Spinal cord (tissue), 10 donors: ENCODE measurements around the gene BAZ1B. TPM values are rescaled to one million over a fixed set of nuclear protein-coding genes. Genes with fewer than 3 reads are reported as not detected.
"Not testable (repeated sequence)": the region's sequence is repeated elsewhere in the genome, so short reads cannot be mapped to it uniquely, and the experiment has no call there.

Source experiments
- DNase-seq, 6 donors: peaks; one replicate each; pipeline versions ENCODE4 v3.0.0 to v3.0.0-alpha.2; 2013 to 2015; ENCODE audit warnings: low spot score in 6 of 6, low read depth in 4 of 6
- H3K27ac ChIP-seq: one replicate; pipeline ENCODE4 v1.5.1; 2013; ENCODE audit warnings: low read depth, low read length, control low read depth
- H3K27me3 ChIP-seq: one replicate; pipeline ENCODE4 v1.6.1; 2013; ENCODE audit warnings: low read length; ENCODE audit not compliant: control insufficient read depth, insufficient read depth
- H3K36me3 ChIP-seq: one replicate; pipeline ENCODE4 v1.6.1; 2013; ENCODE audit warnings: low read length; ENCODE audit not compliant: control insufficient read depth, insufficient read depth
- H3K4me1 ChIP-seq: one replicate; pipeline ENCODE4 v1.6.1; 2013; ENCODE audit warnings: low read length; ENCODE audit not compliant: control insufficient read depth, insufficient read depth
- H3K4me3 ChIP-seq: one replicate; pipeline ENCODE4 v1.5.1; 2013; ENCODE audit warnings: low read depth, low read length, control low read depth
- H3K9me3 ChIP-seq: one replicate; pipeline ENCODE4 v1.6.1; 2013; ENCODE audit warnings: low read length; ENCODE audit not compliant: control insufficient read depth, insufficient read depth
- WGBS: methylation state at CpG from one replicate; pipeline ENCODE4 v1.1.5; 2013; ENCODE audit warnings: missing lambda C conversion rate; ENCODE audit not compliant: insufficient coverage; 5-methylcytosine and 5-hydroxymethylcytosine counted together
- polyA plus RNA-seq, 2 donors: library from polyadenylated mRNA; unstranded; fragments of 120-200 nt; gene quantifications; one replicate each; pipeline ENCODE4 v1.2.1, GENCODE V29; 2013; ENCODE audit not compliant: insufficient read length in 2 of 2
- total RNA-seq, 2 donors: library from RNA; depleted of rRNA in 1 of 2; stranded (reverse); fragments of 120-200 nt in 1 of 2; fragments of >200 nt in 1 of 2; gene quantifications; one replicate each; pipeline versions ENCODE4 v1.2.3 to v1.2.4, GENCODE V29; 2013 to 2014
- donor health status: healthy.

BAZ1B gene
- total and polyA plus RNA-seq, 4 donors: 42.8 to 63.9 (median 50.1) TPM

DNA sequence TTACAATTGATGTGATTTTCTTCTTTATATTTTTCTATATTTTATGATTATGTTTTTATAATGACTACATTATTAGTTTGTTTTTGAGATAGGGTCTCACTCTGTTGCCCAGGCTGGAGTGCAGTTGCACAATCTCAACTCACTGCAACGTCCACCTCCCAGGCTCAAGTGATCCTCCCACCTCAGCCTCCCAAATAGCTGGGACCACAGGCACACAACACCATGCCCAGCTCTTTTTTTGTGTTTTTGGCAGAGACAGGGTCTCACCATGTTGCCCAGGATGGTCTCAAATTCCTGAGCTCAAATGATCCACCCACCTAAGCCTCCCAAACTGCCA is 4.0 kb upstream of the BAZ1B start:
- not testable (repeated sequence) for H3K27ac ChIP-seq, H3K4me3 ChIP-seq, H3K36me3 ChIP-seq, DNase-seq, H3K9me3 ChIP-seq, H3K27me3 ChIP-seq, H3K4me1 ChIP-seq
- no CpG with 5 or more reads among the region's 1 CpG for WGBS

DNA sequence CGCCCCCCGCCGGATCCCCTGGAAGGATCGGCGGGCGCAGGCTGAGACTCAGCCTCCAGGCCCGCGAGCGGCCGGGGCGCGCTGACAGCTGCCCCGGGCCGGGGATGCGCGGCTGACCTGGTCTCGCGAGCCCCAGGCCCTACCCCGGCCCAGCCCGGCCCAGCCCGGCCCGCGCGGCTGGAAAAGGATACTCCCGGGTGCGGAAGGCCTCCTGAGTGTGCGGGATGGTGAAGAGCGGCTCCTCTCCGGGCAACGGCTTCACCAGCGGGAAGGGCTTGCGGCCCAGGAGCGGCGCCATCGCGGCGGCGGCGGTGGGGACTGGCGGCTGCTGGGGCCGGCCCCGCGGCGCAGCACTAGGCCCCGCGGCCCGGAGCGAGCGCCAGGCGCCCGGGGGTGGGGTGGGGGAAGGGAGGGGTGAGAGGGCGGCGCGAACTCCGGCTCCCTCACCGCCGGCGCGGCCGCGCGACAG is 423 bp downstream of the BAZ1B start:
- under 1% methylated on average over 59 of the region's 62 CpGs for WGBS
- DNase-seq: peak in 4 of 6 donors; percentile 7 to 42 (median 22)
- H3K9me3 ChIP-seq: no peaks in the 10 kb centered on the region
- H3K4me1 ChIP-seq: peaks cover 17% of the 10 kb centered on the region
- peak overlapping the region; percentile 93 for H3K27ac ChIP-seq
- no peaks in the 10 kb centered on the region for H3K27me3 ChIP-seq
- peaks cover 10% of the 10 kb centered on the region for H3K36me3 ChIP-seq
- peak overlapping the region; percentile 71 for H3K4me3 ChIP-seq

DNA sequence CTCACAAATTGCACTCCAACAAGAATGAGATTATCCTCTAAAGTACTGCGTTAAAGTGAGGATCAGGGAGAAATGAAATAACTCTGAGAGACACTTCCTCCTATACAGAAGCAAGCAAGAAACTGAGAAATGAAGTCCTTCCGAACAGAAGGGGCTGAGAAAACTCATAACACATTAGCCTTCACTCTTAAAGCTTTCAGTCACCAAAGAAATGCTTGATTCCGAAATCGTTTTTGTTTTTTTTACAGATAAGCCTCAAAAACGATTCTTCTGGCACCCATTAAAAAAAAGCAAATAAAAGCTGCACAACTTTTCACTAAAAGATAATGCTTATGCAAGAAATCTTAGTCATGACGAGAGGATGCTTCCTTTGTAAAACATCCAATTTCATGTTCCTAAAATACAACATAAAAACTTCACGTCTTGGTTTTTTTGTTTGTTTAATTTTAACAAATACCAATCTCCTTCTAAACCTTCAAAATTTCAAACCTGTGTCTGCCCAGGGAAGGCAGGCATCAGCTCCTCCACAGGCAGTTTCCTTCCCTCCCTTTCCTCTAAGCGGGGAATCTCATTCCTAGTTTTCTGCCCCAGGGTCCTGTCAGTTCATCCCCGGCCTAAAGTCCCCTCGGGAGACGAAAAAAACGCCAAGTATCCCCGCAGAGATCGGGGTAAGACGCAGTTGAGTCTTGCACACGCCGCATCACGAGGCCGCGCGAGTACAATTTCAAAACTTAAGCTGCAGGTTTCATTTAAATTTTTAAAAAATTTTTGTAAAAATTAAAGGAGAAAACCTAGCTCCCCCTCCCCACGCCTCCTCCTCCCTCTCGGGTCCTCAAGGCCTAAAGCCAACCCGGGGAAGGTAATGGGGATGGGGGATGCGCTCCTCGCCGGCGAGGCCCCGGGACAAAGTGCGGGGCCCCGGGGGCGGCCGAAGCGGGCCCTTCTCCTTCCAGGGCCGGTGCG is 1.1 kb downstream of the BAZ1B start:
- Histone ChIP-seq H3K36me3 (peaks cover 17% of the 10 kb centered on the region), H3K27ac (peak overlapping the region; percentile 26), H3K9me3 (no peaks in the 10 kb centered on the region), H3K4me1 (peaks cover 17% of the 10 kb centered on the region), H3K27me3 (no peaks in the 10 kb centered on the region), H3K4me3 (peak overlapping the region; percentile 71)
- WGBS: 2% methylated on average over 23 of the region's 36 CpGs
- peak in 2 of 6 donors; percentile 4 to 21 for DNase-seq

DNA sequence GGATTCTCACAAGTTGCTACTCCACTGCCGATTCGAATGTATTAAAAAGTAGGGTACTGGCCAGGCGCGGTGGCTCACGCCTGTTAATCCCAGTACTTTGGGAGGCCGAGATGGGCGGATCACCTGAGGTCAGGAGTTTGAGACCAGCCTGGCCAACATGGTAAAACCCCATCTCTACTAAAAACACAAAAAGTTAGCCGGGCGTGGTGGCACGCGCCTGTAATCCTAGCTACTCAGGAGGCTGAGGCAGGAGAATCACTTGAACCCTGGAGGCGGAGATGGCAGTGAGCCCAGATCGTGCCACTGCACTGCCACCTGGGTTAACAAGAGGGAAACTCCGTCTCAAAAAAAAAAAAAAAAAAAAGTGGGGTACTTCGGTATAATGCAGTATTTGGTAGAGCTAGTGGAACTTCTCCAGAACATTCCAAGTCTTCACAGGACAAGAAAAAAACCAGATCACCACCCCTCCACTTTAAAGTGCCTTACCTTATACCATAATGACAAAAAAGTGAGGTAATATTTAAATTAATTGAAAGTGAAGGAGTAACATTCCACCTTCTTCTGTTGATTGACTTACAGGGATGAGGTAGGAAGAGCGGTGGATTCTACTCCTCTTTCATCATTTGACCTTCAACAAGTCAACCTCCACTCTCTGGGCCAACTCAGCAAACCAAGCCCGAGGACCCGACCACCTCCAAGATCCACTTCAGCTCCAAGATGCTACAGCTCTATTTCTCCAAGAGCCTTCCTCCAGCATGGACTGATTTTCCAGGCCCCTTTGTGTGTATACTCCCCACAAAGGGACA is 2.0 kb downstream of the BAZ1B start:
- 82% methylated on average over 12 of the region's 18 CpGs for WGBS
- Histone ChIP-seq H3K27ac (no peak overlapping the region), H3K4me1 (peaks cover 17% of the 10 kb centered on the region), H3K27me3 (no peaks in the 10 kb centered on the region), H3K9me3 (no peaks in the 10 kb centered on the region), H3K36me3 (peaks cover 23% of the 10 kb centered on the region), H3K4me3 (peak overlapping the region; percentile 71)
- no peak for DNase-seq

DNA sequence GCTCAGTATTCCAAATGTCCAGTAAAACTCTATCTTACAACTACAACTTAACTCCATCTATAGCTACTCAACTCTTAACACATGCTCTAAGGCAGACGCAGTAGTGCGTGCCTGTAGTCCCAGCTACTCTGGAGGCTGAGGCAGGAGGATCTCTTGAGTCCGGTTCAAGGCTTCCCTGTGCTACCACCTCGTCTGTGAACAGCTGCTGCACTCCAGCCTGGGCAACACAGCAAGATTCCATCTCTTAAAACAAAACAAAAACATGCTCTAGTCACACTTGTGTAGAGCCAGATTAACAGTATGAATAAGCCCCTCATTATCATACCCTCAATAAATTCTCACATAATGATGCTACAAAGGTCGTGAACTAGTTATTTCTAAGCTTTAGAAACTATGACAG is 3.6 kb downstream of the BAZ1B start:
- 76% methylated on average over 5 of the region's 5 CpGs for WGBS
- Histone ChIP-seq H3K36me3 (peaks cover 29% of the 10 kb centered on the region), H3K4me1 (peaks cover 17% of the 10 kb centered on the region), H3K27me3 (no peaks in the 10 kb centered on the region), H3K27ac (no peak overlapping the region), H3K9me3 (no peaks in the 10 kb centered on the region), H3K4me3 (no peak overlapping the region)
- DNase-seq: no peak

DNA sequence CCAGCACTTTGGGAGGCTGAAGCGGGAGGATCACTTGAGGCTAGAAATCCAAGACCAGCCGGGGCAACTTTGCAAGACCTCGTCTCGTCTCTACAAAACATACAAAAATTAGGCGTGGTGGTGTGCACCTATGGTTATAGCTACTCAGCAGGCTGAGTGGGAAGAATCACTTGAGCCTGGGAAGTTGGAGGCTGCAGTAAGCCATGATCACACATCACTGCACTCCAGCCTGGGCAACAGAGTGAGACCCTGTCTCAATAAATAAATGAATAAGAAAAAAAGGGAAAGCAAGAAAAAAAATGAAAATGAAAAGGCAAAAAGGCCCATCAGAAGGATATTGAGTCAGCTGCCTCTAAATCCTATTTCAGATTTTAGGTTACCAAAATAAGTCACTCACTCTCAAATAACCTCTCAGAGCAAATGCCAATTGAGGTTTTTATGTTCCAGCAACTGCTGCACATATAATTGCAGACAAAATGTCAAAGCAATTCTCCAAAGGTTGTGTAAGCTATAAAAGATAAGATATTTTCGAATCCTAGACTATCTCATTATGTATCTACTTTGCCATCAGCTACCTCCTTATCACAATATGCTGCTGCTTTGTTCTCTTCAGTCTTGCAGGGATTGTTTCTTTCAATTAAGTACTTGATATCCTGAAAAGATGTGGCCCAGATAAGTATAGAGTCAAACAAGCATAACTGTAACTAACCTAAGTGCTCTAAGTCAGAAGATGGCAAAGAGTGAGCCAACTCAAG is 4.7 kb downstream of the BAZ1B start:
- Histone ChIP-seq H3K27me3 (no peaks in the 10 kb centered on the region), H3K4me1 (peaks cover 8% of the 10 kb centered on the region), H3K4me3 (no peak overlapping the region), H3K36me3 (peaks cover 32% of the 10 kb centered on the region), H3K9me3 (no peaks in the 10 kb centered on the region), H3K27ac (no peak overlapping the region)
- WGBS: no CpG with 5 or more reads among the region's 6 CpGs
- DNase-seq: peak in 1 of 6 donors; percentile 6

DNA sequence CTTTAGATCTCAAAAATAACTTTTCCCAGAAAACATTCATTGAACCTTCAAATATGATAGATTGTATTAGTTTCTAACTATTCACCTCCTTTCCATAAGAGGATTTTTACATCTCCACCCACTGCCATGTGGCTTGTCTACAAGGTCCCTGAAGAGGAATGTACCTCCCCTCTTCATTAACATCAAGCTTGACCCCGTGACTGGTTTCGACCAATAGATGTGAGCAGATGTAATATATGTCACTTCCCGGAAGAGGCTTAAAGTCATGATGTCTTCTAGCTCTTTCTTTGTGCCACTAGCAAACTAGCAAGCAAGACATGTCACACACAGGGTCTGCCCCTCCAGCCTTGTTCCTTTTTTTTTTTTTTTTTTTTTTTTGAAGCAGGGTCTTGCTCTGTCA is 6.9 kb downstream of the BAZ1B start:
- WGBS: 100% methylated on average over 1 of the region's 3 CpGs
- DNase-seq: no peak
- peaks cover 42% of the 10 kb centered on the region for H3K36me3 ChIP-seq
- H3K27ac ChIP-seq: no peak overlapping the region
- no peaks in the 10 kb centered on the region for H3K9me3 ChIP-seq
- H3K4me3 ChIP-seq: no peak overlapping the region
- H3K4me1 ChIP-seq: peaks cover 5% of the 10 kb centered on the region
- no peaks in the 10 kb centered on the region for H3K27me3 ChIP-seq

- Histone ChIP-seq H3K27ac (no peak overlapping the region), H3K4me1 (no peaks in the 10 kb centered on the region), H3K4me3 (no peak overlapping the region), H3K27me3 (no peaks in the 10 kb centered on the region), H3K9me3 (no peaks in the 10 kb centered on the region), H3K36me3 (peaks cover 61% of the 10 kb centered on the region)
- no peak for DNase-seq
- WGBS: no CpG with 5 or more reads among the region's 8 CpGs
Measured at GRCh38 chr7:73512018-73512780, 9.9 kb downstream of the BAZ1B start.

DNA sequence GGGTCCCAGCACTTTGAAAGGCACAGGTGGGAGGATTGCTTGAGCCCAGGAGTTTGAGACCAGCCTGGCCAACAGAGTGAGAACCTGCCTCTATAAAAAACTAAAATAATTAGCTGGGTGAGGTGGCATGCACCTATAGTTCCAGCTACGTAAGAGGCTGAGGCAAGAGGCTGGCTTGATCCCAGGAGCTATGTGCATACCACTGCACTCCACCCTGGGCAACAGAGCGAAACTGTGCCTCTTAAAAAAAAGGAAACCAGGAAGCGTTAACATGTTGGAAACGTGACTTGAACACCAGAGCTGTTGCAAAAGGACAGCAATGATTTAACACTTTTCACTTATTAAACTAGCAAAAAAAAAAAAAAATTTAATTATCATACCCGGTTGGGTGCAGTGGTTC is 12.6 kb downstream of the BAZ1B start:
- no peaks in the 10 kb centered on the region for H3K9me3 ChIP-seq
- H3K4me3 ChIP-seq: no peak overlapping the region
- 80% methylated on average over 2 of the region's 5 CpGs for whole genome bisulfite sequencing
- no peaks in the 10 kb centered on the region for H3K27me3 ChIP-seq
- peaks cover 58% of the 10 kb centered on the region for H3K36me3 ChIP-seq
- no peak overlapping the region for H3K27ac ChIP-seq
- DNase-seq: no peak
- no peaks in the 10 kb centered on the region for H3K4me1 ChIP-seq
